Peyer's patch (tissue), 4 donors: ENCODE data around the gene EXOSC5.

Source experiments
- CTCF ChIP-seq, 6 experiments: fragments of 450-650 bp in 4 of 6; fragments of 200-600 bp in 2 of 6; sonication (generic) in 1 of 6; IDR thresholded peaks; one replicate each; pipeline ENCODE4 v1.5.1; 2017 to 2019; ENCODE audit warnings: antibody characterized with exemption in 6 of 6, mild to moderate bottlenecking in 3 of 6, moderate library complexity in 1 of 6
- POLR2A ChIP-seq, 2 donors: fragments of 450-650 bp; IDR thresholded peaks; one replicate each; pipeline ENCODE4 v1.5.1; 2017; ENCODE audit warnings: antibody characterized with exemption in 2 of 2, mild to moderate bottlenecking in 2 of 2, moderate library complexity in 2 of 2

- TF ChIP-seq CTCF (IDR thresholded peaks at IDR 0.05) = no peak
- TF ChIP-seq POLR2A (IDR thresholded peaks at IDR 0.05) = no peak
Measured at GRCh38 chr19:41430922-41431321, 33.8 kb upstream of the EXOSC5 start.
